Measurements from ENCODE around the gene NFATC2.

GRCh38 chr20:51423810-51424209, 118.7 kb downstream of the NFATC2 start:
- TF ChIP-seq USF2 (IDR thresholded peaks at IDR 0.05; ENCODE audit: borderline replicate concordance, low read depth, low read length): no peak
- no peak for TF ChIP-seq CTCF (IDR thresholded peaks at IDR 0.05)
